GM12892 (cell line): ENCODE data around the gene CCDC200. TPM values are rescaled to one million over a fixed set of nuclear protein-coding genes. Genes with fewer than 3 reads are reported as not detected.
"Not testable (repeated sequence)": the region's sequence is repeated elsewhere in the genome, so short reads cannot be mapped to it uniquely, and the experiment has no call there.

Source experiments
- DNase-seq: peaks from one replicate; pipeline ENCODE4 v3.0.0; 2011; ENCODE audit not compliant: insufficient read length
- FAIRE-seq: peaks from 2 replicates; lab custom pipeline; 2011; peaks lifted over from hg19 to GRCh38; lab: Jason Lieb, UNC
- POLR2A ChIP-seq: IDR thresholded peaks from 2 replicates; pipeline ENCODE4 v1.6.1; 2011; ENCODE audit warnings: low read depth, low read length, control low read depth
- POLR2AphosphoS5 ChIP-seq: IDR thresholded peaks from 2 replicates; pipeline ENCODE4 v1.6.1; 2011; ENCODE audit warnings: low read depth, low read length, control low read depth
- TAF1 ChIP-seq: IDR thresholded peaks from 2 replicates; pipeline ENCODE4 v1.6.1; 2011; ENCODE audit warnings: low read depth, mild to moderate bottlenecking, control low read depth, low read length, borderline replicate concordance
- polyA plus RNA-seq: library from polyadenylated mRNA; unstranded; fragments of >200 nt; gene quantifications from one replicate; pipeline ENCODE4 v1.2.1, GENCODE V29; 2012; ENCODE audit warnings: missing spikeins, inconsistent platforms; ENCODE audit not compliant: missing spikeins

Gene CCDC200
- 8.6 TPM for polyA plus RNA-seq

- not testable (repeated sequence) for DNase-seq, FAIRE-seq
Observed at GRCh38 chr17:43228020-43228782, at the start of gene CCDC200. CCDC200 (minus strand) TSS chr17:43228623; CDS start chr17:43228554, 69 bp downstream.

- FAIRE-seq, DNase-seq: not testable (repeated sequence)
Observed at GRCh38 chr17:43272914-43273313, 44.5 kb upstream of the CCDC200 start.

GRCh38 chr17:43272483-43272882 is 44.1 kb upstream of the CCDC200 start:
- FAIRE-seq, DNase-seq: not testable (repeated sequence)

DNA sequence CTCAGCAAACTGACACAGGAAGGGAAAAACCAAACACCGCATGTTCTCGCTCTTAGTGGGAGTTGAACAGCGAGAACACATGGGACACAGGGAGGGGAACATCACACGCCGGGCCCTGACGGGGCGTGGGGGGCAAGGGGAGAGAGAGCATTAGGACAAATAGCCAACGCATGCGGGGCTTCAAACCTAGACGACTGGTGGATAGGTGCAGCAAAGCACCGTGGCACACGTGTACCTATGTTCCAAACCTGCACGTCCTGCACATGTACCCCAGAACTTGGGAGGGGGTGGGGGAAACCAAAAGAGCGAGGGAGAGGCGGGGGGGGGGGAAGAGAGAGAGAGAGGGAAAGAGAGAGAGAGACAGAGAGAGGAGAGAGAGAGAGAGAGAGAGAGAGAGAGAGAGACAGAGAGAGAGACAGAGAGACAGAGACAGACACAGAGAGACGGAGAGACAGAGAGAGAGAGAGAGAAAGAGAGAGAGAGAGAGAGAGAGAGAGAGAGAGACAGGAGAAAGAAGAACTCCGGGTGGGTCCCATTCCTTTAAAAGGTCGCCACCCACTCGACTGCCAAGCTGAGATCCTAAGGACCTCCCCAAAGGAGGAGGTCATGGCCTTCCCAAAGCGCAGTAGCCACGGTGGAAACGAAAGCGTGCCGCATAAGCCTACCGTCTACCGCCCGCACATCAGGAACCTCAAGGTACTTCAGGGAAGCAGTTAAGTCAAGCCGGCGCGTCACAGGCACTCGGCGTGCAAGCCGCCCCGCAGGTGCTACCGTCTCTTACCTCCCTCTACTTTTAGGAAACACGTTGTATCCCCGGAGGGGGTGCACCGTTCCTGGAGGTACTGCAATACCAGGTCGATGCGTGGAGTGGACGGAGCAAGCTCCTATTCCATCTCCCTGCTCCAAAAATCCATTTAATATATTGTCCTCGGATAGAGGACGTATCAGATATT is 42.4 kb upstream of the CCDC200 start:
- DNase-seq, FAIRE-seq: not testable (repeated sequence)

- not testable (repeated sequence) for FAIRE-seq, DNase-seq
Observed at GRCh38 chr17:43246456-43246855, 18.0 kb upstream of the CCDC200 start.

DNA sequence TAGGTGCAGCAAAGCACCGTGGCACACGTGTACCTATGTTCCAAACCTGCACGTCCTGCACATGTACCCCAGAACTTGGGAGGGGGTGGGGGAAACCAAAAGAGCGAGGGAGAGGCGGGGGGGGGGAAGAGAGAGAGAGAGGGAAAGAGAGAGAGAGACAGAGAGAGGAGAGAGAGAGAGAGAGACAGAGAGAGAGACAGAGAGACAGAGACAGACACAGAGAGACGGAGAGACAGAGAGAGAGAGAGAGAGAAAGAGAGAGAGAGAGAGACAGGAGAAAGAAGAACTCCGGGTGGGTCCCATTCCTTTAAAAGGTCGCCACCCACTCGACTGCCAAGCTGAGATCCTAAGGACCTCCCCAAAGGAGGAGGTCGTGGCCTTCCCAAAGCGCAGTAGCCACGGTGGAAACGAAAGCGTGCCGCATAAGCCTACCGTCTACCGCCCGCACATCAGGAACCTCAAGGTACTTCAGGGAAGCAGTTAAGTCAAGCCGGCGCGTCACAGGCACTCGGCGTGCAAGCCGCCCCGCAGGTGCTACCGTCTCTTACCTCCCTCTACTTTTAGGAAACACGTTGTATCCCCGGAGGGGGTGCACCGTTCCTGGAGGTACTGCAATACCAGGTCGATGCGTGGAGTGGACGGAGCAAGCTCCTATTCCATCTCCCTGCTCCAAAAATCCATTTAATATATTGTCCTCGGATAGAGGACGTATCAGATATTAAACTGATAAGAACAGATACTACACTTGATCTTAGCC is 12.4 kb upstream of the CCDC200 start:
- not testable (repeated sequence) for FAIRE-seq, DNase-seq

DNA sequence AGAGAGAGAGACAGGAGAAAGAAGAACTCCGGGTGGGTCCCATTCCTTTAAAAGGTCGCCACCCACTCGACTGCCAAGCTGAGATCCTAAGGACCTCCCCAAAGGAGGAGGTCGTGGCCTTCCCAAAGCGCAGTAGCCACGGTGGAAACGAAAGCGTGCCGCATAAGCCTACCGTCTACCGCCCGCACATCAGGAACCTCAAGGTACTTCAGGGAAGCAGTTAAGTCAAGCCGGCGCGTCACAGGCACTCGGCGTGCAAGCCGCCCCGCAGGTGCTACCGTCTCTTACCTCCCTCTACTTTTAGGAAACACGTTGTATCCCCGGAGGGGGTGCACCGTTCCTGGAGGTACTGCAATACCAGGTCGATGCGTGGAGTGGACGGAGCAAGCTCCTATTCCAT is 11.2 kb upstream of the CCDC200 start:
- not testable (repeated sequence) for FAIRE-seq, DNase-seq

DNA sequence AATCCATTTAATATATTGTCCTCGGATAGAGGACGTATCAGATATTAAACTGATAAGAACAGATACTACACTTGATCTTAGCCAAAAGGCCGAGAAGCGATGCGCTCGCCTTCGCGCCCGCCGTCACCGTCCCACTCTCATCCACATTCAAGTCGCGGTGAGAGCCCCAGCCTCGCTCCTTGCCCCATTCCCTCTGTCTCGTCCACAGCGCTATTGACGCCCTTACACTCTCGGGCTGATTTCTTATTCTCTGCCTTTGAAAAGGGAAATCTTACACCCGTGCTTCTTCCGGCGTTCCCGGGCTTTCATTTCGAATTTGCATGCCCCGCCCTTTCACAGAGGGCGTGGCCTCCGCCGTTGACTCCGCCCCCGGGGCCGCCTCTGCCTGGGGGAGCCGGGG is 5.5 kb upstream of the CCDC200 start, which contains the start of gene RNU2-1:
TSS of gene RNU2-1 (minus strand) at position 101 of the 400 bp plus-strand sequence.
- FAIRE-seq, DNase-seq: not testable (repeated sequence)

- FAIRE-seq, DNase-seq: not testable (repeated sequence)
Observed at GRCh38 chr17:43233263-43233662, 4.8 kb upstream of the CCDC200 start.

DNA sequence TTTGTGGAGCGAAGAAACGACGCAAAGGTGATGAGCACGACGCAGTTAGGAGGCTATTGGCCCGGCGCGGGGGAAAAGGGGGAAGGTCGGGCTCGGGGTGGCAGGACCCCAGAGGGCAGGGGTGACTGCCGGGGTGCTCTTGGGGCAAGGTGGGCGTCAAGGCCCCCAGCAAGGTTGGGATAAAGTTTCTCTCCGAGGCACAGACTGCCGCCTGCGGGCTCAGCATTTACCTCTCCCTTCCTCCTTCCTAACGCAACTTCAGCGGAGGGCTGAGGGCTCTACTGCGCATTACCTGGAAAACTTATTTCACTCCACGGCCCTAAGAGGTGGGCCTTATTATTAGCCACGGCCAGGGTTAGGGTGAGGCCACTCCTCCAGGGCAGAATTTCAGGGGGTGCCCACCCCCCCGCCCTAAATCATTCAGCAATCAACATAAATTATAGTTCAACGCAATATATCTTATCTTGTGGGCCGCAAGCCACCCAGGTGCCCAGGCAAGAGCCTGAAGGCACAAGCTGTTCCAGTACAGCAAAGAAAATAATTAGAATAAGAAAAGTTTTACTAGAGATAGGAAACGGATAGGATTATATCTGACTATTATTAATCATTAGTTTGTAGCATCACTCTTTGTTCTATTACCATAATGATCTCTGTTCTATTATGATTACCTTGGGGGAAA is 3.7 kb upstream of the CCDC200 start:
- FAIRE-seq, DNase-seq: not testable (repeated sequence)

DNA sequence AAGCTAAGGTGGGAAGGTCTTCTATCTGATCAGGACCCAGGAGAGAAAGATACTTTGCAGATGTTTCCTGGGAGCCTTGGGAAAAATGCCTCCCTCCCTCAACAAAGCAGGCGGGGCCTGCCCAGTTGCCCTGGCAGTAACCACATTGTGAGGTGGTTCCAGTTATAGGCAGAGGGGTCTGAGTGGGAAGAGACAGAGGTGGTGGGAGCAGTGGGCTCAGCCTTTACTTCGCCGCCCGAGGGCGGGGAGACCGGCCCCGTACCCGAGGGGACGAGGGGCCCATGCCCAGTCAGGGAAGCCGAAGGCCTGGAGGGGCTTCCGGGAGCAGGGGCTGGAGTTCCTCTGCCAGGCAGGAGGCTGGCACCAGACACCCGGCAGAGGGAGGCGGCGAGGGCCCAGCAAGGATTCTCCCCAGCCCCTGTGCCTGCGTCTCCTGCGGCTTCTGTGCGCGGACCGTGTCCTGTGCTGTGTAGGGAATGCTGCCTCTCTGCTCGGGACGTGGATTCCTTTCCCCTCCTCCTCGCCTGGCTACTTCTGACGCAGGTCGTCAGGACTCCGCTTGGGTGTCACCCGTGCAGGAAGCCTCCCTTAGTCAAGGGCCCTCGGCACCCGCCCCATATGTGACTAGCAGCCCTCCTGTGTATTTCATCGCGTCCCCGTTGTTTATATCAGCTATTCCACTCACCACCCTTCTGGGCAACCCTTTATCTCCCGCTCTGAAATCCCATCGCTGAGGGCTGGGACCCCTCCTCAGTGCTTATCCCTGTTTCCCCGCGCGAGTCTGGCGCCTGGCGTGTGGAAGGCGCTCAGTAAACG is 3.0 kb upstream of the CCDC200 start:
- FAIRE-seq, DNase-seq: not testable (repeated sequence)

- no peak for FAIRE-seq
- no peak for DNase-seq
- no peak for TF ChIP-seq POLR2A
- no peak for TF ChIP-seq POLR2AphosphoS5
- no peak for TF ChIP-seq TAF1
Observed at GRCh38 chr17:43226393-43226792, 2.0 kb downstream of the CCDC200 start.
